Coronary artery (tissue), 2 donors: ENCODE measurements around the gene CDKN3.
"Not testable (repeated sequence)": the region's sequence is repeated elsewhere in the genome, so short reads cannot be mapped to it uniquely, and the experiment has no call there.

Source experiments
- DNase-seq: peaks from one replicate; pipeline ENCODE4 v3.0.0-alpha.2; 2017; ENCODE audit warnings: low spot score
- H3K27ac ChIP-seq, 2 donors: fragments of 200-600 bp; sonication (generic); one replicate each; pipeline ENCODE4 v1.5.1; 2016 to 2019
- H3K4me3 ChIP-seq: fragments of 200-600 bp; sonication (generic); 2 replicates; pipeline ENCODE4 v1.5.1; 2016; ENCODE audit warnings: mild to moderate bottlenecking, moderate library complexity
- CTCF ChIP-seq: fragments of 200-600 bp; sonication (generic); IDR thresholded peaks from one replicate; pipeline ENCODE4 v1.5.1; 2019; ENCODE audit warnings: antibody characterized with exemption

The CDKN3 gene

DNA sequence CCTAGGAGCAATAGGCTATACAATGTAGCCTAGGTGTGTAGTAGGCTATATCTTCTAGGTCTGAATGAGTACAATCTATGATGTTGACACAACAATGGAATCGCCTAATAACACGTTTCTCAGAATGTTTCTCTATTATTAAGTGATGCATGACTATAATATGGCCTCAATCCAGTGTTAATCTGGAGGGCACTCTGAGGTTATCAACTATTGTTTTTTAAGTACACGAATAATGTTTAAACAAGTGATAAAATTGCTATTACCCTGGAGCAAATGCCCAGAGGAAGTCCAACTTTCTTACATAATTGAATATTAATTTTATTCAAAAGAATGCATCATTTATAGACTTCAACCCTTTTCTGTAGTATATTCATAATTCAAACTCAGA lies 60.8 kb downstream of the CDKN3 start:
- no peak for TF ChIP-seq CTCF
- no peak overlapping the region for H3K4me3 ChIP-seq
- no peak for DNase-seq
- no peak overlapping the region for H3K27ac ChIP-seq

DNA sequence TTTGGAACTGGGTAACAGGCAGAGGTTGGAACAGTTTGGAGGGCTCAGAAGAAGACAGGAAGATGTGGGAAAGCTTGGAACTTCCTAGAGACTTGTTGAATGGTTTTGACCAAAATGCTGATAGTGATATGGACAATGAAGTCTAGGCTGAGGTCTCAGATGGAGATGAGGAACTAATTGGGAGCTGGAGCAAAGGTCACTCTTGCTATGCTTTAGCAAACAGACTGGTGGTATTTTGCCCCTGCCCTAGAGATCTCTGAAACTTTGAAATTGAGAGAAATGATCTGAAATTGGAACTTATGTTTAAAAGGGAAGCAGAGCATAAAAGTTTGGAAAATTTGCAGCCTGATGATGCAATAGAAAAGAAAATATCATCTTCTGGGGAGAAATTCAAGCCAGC lies 61.7 kb downstream of the CDKN3 start:
- DNase-seq, H3K4me3 ChIP-seq, H3K27ac ChIP-seq: not testable (repeated sequence)

- no peak for DNase-seq
- Histone ChIP-seq H3K4me3 (no peak overlapping the region), H3K27ac (no peak overlapping the region)
- TF ChIP-seq CTCF, result no peak
Measured at GRCh38 chr14:54459106-54459505, 62.3 kb downstream of the CDKN3 start.

- no peak for DNase-seq
- no peak for TF ChIP-seq CTCF
- Histone ChIP-seq H3K4me3 (no peak overlapping the region), H3K27ac (no peak overlapping the region)
Measured at GRCh38 chr14:54462048-54462447, 65.2 kb downstream of the CDKN3 start.

GRCh38 chr14:54465654-54466053 lies 68.8 kb downstream of the CDKN3 start:
- H3K27ac ChIP-seq, result no peak overlapping the region
- DNase-seq, result no peak
- no peak for TF ChIP-seq CTCF
- H3K4me3 ChIP-seq, result no peak overlapping the region

- TF ChIP-seq CTCF, result no peak
- no peak overlapping the region for H3K4me3 ChIP-seq
Measured at GRCh38 chr14:54467280-54467679, 70.5 kb downstream of the CDKN3 start.

More at GRCh38 chr14:54467280-54467679, 70.5 kb downstream of the CDKN3 start:
- DNase-seq, result no peak
- H3K27ac ChIP-seq, result no peak overlapping the region
